ENCODE measurements around the gene ALK.

The ALK gene

GRCh38 chr2:29525921-29526320 is 395.5 kb downstream of the ALK start:
- no peak for DNase-seq

- DNase-seq = no peak
These were observed 396.7 kb downstream of the ALK start for GRCh38 chr2:29524652-29525051.

- no peak for DNase-seq
These were observed 398.3 kb downstream of the ALK start for GRCh38 chr2:29522951-29523669.

GRCh38 chr2:29520001-29520400 is 401.4 kb downstream of the ALK start:
- no peak for DNase-seq

GRCh38 chr2:29519338-29519925 is 402.0 kb downstream of the ALK start:
- no peak for DNase-seq

- no peak for DNase-seq
These were observed 402.6 kb downstream of the ALK start for GRCh38 chr2:29518646-29519337.

- DNase-seq = no peak
These were observed 403.4 kb downstream of the ALK start for GRCh38 chr2:29518010-29518409.

- DNase-seq = no peak
These were observed 404.0 kb downstream of the ALK start for GRCh38 chr2:29517413-29517812.

- no peak for DNase-seq
These were observed 404.6 kb downstream of the ALK start for GRCh38 chr2:29516767-29517166.

GRCh38 chr2:29509878-29510277 is 411.5 kb downstream of the ALK start:
- no peak for DNase-seq

- no peak for DNase-seq
These were observed 412.0 kb downstream of the ALK start for GRCh38 chr2:29509397-29509796.

- DNase-seq = no peak
These were observed 416.6 kb downstream of the ALK start for GRCh38 chr2:29504746-29505145.

- DNase-seq = no peak
These were observed 418.9 kb downstream of the ALK start for GRCh38 chr2:29502460-29502911.

- DNase-seq = no peak
These were observed 424.0 kb downstream of the ALK start for GRCh38 chr2:29497375-29497774.

- DNase-seq = no peak
These were observed 425.2 kb downstream of the ALK start for GRCh38 chr2:29496198-29496597.

GRCh38 chr2:29495536-29496060 is 425.8 kb downstream of the ALK start:
- no peak for DNase-seq

- no peak for DNase-seq
These were observed 426.3 kb downstream of the ALK start for GRCh38 chr2:29495068-29495467.

GRCh38 chr2:29492701-29493100 is 428.7 kb downstream of the ALK start:
- no peak for DNase-seq

- no peak for DNase-seq
These were observed 431.3 kb downstream of the ALK start for GRCh38 chr2:29490045-29490444.

GRCh38 chr2:29489568-29489967 is 431.8 kb downstream of the ALK start:
- no peak for DNase-seq

- DNase-seq = no peak
These were observed 433.3 kb downstream of the ALK start for GRCh38 chr2:29487967-29488555.

GRCh38 chr2:29485631-29486030 is 435.8 kb downstream of the ALK start:
- DNase-seq = no peak

GRCh38 chr2:29485117-29485516 is 436.3 kb downstream of the ALK start:
- no peak for DNase-seq

GRCh38 chr2:29482867-29483266 is 438.5 kb downstream of the ALK start:
- no peak for DNase-seq
